ENCODE measurements around the gene GPR87.

Gene GPR87

DNA sequence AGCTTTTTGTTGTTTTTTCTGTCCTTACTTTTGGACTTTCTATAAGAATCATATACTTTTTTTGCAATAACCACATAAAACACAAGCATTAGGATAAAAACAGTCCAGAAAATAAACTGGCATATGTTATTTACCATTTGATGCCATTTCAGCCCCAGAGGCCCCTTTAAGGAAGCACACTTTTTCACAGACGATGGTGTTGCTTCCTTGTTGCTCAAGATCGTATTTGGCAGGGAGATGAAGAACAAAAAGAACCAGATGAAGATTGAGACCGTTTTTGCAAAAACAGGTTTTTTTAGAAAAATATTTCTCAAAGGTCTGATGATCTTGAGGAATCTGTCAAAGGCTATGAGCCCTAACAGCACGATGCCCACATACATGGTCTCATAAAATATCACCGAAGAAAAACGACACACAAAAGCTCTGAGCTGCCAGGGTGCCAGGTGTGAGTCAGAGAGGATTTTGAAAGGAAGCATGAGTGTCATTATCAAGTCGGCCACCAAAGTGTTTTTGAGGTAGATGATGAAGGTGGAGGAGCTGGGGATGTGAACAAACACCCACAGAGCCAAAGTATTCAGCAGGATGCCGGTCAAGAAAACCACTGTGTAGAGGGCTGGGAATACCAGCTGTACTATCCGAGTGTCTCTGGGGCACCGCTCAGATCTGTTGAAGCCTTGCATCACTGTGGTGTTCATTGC is 11.8 kb upstream of the GPR87 start:
- peaks cover 7% of the 10 kb centered on the region for H3K4me1 Mint-ChIP-seq
- no peak overlapping the region for H3K4me3 Mint-ChIP-seq
- CTCF ChIA-PET, result interaction anchor here (0.6 to 3.0 kb wide), 14 partner anchors 15 to 221 kb away, joined by 3 to 19 read pairs (median 4); no protein-coding TSS in a partner anchor
- H3K9me3 Mint-ChIP-seq, result no peaks in the 10 kb centered on the region
- peak; percentile 21 for DNase-seq
- H3K36me3 Mint-ChIP-seq, result no peaks in the 10 kb centered on the region
- peaks cover 8% of the 10 kb centered on the region for H3K27me3 Mint-ChIP-seq
- H3K27ac Mint-ChIP-seq, result no peak overlapping the region

DNA sequence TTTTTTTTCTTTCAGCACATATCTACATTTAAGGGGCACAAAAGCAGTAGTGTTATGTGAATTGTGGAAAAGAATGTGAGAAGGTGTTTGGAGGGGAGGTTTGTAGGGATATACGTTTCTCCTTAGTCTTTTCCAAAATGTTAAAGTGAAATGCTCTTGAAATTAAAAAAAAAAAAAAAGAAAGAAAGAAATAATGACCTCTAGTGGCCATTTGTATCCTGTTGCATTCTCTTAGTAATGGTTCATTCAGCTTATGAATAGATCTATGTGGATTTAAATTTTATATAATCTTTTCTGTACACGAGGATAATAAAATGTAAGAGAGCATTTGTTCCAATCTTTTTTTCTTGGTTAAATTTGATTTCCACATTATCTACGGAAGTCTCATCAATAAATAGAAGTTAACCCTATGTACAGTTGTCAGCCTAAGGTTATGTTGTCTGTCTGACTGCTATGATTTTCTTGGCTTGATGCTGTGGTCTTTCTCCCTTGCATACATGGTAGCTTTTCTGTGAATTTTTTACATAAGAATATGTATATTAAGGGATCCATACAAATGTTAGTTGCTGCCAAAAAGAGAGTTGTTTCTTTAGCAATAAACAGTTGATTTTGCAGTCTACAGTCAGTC is 11.1 kb upstream of the GPR87 start:
- no peaks in the 10 kb centered on the region for H3K9me3 Mint-ChIP-seq
- H3K27me3 Mint-ChIP-seq, result peaks cover 8% of the 10 kb centered on the region
- H3K4me3 Mint-ChIP-seq, result no peak overlapping the region
- DNase-seq, result no peak
- peaks cover 7% of the 10 kb centered on the region for H3K4me1 Mint-ChIP-seq
- no peaks in the 10 kb centered on the region for H3K36me3 Mint-ChIP-seq
- no peak overlapping the region for H3K27ac Mint-ChIP-seq
- CTCF ChIA-PET, result interaction anchor here (0.6 to 3.0 kb wide), 18 partner anchors 11 to 221 kb away, joined by 3 to 19 read pairs (median 4); partner anchors contain the start of gene GPR87

DNA sequence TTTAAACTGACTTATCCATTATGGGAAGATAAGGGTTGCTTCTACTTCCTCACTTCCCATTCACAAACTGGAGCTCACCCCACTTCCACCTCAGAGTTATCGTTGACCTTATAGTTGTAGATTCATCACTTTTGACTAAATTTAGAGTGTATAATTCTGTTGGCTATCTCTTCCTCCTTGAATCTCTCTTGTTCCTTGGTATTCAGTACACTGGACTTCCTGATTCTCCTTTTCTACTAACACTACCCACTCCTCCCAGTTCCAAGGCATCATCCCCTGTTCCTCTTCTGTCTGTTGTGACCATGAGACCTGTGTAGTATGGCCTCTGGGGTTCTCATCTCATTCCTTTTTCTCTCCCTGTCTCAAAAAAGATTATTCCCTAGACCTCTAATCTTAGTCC is 5.9 kb upstream of the GPR87 start:
- no peak overlapping the region for H3K4me3 Mint-ChIP-seq
- H3K27ac Mint-ChIP-seq, result no peak overlapping the region
- DNase-seq, result no peak
- peaks cover 4% of the 10 kb centered on the region for H3K27me3 Mint-ChIP-seq
- CTCF ChIA-PET, result interaction anchor here (1.3 kb wide), 1 partner anchor 17 kb away, joined by 3 read pairs; no protein-coding TSS in a partner anchor
- no peaks in the 10 kb centered on the region for H3K4me1 Mint-ChIP-seq
- H3K9me3 Mint-ChIP-seq, result no peaks in the 10 kb centered on the region
- H3K36me3 Mint-ChIP-seq, result no peaks in the 10 kb centered on the region

DNA sequence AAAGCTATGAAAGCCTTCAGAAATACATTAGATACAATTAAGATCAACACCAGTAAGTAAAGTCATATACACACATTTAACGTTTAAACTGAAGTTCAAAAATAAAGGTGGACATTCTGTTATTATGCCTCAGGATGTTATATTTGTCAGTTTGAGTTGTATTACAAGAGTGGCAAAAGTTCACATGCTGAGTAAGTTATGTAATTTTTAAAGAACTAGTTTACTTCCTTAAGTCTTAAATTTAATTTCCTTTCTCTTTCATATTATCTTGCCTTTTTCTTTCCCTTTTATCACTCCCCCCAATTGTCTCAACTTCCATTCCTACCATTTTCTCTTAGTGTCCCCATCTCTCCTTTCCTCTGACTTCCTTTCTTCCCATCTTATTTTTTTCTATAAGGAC is 4.9 kb upstream of the GPR87 start:
- H3K9me3 Mint-ChIP-seq, result no peaks in the 10 kb centered on the region
- H3K36me3 Mint-ChIP-seq, result no peaks in the 10 kb centered on the region
- H3K27ac Mint-ChIP-seq, result no peak overlapping the region
- H3K27me3 Mint-ChIP-seq, result peaks cover 4% of the 10 kb centered on the region
- H3K4me3 Mint-ChIP-seq, result no peak overlapping the region
- no peak for DNase-seq
- CTCF ChIA-PET, result interaction anchor here (1.3 kb wide), 1 partner anchor 16 kb away, joined by 3 read pairs; no protein-coding TSS in a partner anchor
- peaks cover 3% of the 10 kb centered on the region for H3K4me1 Mint-ChIP-seq

DNA sequence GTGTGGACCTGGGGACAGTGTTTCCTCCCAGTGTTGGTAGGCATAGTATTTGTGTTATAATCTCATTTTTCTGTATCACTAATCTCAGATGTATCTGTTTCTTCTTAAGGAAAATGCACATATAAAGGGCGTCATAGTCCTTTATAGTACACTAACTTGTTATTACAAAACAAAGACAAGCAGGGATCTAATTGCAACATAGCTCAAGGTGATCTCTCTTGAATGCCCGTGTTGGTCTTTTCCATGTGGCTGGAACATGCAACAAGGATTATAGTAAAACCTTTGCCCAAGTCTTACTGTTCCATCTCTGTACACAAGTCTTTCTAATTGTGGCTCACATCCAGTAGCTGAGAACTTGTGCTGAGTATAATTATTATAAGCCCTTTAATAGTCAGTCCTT is 3.5 kb upstream of the GPR87 start:
- H3K36me3 Mint-ChIP-seq, result no peaks in the 10 kb centered on the region
- H3K9me3 Mint-ChIP-seq, result no peaks in the 10 kb centered on the region
- peaks cover 6% of the 10 kb centered on the region for H3K4me1 Mint-ChIP-seq
- DNase-seq, result no peak
- peaks cover 4% of the 10 kb centered on the region for H3K27me3 Mint-ChIP-seq
- CTCF ChIA-PET, result no interaction called here
- H3K27ac Mint-ChIP-seq, result no peak overlapping the region
- H3K4me3 Mint-ChIP-seq, result no peak overlapping the region

DNA sequence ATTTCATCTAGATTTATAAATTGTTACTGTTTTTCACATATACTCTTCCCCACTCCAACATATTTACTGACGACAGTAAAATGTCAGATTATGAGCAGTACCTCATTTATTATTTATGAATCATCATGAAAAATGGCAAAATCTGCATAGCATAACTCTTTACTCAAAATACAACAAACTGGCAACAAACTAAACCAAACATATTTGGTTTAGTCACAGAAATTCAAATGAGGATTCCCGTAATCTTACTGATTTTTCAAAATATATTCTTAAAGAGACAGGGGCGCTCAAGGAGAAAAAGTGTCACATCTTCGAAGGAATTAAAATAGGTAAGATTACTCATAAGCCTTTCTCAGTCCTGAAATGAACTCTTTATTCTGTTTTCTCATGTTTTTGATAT is 3.0 kb upstream of the GPR87 start:
- Mint-ChIP-seq H3K27me3 (peaks cover 4% of the 10 kb centered on the region), H3K27ac (no peak overlapping the region), H3K4me1 (peaks cover 6% of the 10 kb centered on the region), H3K4me3 (no peak overlapping the region), H3K36me3 (no peaks in the 10 kb centered on the region), H3K9me3 (no peaks in the 10 kb centered on the region)
- no peak for DNase-seq
- CTCF ChIA-PET, result no interaction called here

DNA sequence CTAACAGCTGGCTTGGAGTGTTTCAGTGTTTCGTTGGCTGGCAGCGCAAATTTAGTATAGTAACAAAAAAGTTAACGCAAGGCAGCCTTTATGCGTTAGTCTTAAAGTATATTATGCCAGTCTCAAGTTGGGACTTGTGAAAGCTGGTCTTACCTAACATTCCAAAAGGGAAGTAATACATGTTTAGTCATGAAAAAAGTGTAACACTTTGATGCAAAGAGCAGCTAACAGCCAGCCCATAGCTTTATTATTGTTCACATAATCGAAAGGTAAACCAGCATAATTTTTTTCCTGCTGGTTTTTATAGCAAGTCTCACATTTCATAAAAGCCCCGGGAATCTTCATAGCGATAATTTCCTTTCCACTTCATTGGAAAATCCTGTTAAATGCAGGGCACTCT is 2.4 kb upstream of the GPR87 start:
- H3K4me1 Mint-ChIP-seq, result peaks cover 6% of the 10 kb centered on the region
- DNase-seq, result no peak
- no peak overlapping the region for H3K4me3 Mint-ChIP-seq
- H3K9me3 Mint-ChIP-seq, result no peaks in the 10 kb centered on the region
- no peaks in the 10 kb centered on the region for H3K36me3 Mint-ChIP-seq
- H3K27ac Mint-ChIP-seq, result no peak overlapping the region
- H3K27me3 Mint-ChIP-seq, result peaks cover under 1% of the 10 kb centered on the region
- CTCF ChIA-PET, result no interaction called here

DNA sequence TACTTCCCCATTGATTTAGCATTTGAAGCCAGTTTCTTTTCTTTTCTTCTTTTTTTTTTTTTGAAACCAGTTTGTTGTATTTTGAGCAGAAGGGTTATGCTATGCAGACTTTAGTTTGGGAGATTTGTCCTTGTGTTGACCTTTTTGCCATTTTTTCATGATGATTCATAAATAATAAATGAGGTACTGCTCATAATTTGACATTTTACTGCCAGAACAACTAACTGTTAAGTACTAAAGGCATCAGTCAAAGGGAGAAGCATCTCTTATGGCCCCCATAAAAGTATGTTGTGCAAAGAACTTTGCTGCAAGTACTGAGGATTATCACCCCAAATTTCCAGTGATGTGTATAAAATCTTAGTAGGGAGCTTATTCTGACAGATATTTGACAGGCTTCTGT is 1.7 kb upstream of the GPR87 start:
- CTCF ChIA-PET, result no interaction called here

DNA sequence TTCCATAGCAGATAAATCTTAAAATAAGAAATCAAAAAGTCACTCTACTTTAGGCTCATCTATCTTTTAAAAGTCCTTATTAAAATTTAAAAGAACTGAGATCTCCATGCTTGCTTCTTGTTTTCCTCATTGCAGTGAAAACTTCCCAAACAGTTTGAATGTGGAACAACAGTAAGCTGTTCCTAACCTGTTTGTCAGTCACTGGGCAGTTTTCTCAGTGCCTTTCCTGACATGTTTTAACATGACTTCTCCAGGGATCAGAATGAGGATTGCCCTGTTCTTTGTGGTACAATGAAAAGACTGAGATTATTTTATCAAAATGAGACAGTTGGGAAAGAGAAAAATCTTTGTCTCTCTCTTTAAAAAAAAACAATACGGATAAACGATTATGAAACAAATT is 774 bp downstream of the GPR87 start:
- DNase-seq, result no peak
- Mint-ChIP-seq H3K27me3 (no peaks in the 10 kb centered on the region), H3K4me3 (no peak overlapping the region), H3K9me3 (no peaks in the 10 kb centered on the region), H3K36me3 (no peaks in the 10 kb centered on the region), H3K4me1 (peaks cover 6% of the 10 kb centered on the region), H3K27ac (no peak overlapping the region)
- CTCF ChIA-PET, result interaction anchor here (0.9 to 1.2 kb wide), 2 partner anchors 88 to 109 kb away, joined by 3 to 6 read pairs; no protein-coding TSS in a partner anchor

More for the DNA sequence above, 1.7 kb upstream of the GPR87 start:
- no peaks in the 10 kb centered on the region for H3K9me3 Mint-ChIP-seq
- H3K36me3 Mint-ChIP-seq, result no peaks in the 10 kb centered on the region
- H3K27ac Mint-ChIP-seq, result no peak overlapping the region
- H3K4me3 Mint-ChIP-seq, result no peak overlapping the region
- H3K4me1 Mint-ChIP-seq, result peaks cover 6% of the 10 kb centered on the region
- no peaks in the 10 kb centered on the region for H3K27me3 Mint-ChIP-seq
- DNase-seq, result no peak

DNA sequence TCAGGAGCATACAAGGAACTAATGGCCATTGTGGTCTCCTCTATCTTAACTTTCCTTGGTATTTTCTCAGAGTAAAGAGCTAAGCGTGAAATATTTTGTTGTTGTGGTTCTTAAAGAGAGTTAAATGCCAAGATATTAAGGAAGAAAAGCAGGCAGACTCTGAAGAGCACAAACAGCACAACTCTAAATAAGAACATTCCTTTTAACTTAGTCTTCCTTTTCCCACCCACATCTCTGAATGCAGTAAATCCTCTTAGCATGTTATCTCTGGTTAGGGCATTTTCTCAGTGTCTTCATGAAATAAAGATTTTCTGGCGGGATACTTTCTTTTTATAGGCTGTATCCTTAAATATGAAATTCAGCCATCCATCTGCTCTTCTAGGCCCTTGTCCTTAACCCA is 1.5 kb downstream of the GPR87 start:
- CTCF ChIA-PET, result no interaction called here
- Mint-ChIP-seq H3K4me1 (peaks cover 6% of the 10 kb centered on the region), H3K27me3 (no peaks in the 10 kb centered on the region), H3K36me3 (no peaks in the 10 kb centered on the region), H3K9me3 (no peaks in the 10 kb centered on the region), H3K4me3 (no peak overlapping the region), H3K27ac (no peak overlapping the region)
- DNase-seq, result no peak

DNA sequence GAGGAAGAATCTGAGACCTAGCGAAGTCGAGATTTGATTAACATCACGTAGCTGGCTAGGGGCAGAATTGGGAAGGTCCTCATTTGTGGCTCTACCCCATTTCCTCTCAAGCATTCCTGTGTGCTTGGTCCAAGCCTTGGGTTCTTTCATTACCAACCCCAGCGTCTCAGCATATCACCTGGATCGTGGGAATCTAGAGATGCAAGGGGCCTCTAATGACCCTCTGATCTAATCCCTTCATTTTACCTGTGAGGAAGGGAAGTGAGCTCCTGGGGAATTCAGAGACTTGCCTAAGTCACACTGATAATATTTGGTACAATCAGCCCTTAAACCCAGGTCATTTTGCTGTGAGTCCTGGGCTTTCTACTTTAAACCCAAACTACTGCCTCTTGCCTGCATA is 2.0 kb downstream of the GPR87 start:
- Mint-ChIP-seq H3K9me3 (no peaks in the 10 kb centered on the region), H3K27me3 (no peaks in the 10 kb centered on the region), H3K4me1 (peaks cover 6% of the 10 kb centered on the region), H3K27ac (no peak overlapping the region), H3K36me3 (no peaks in the 10 kb centered on the region), H3K4me3 (no peak overlapping the region)
- DNase-seq, result no peak
- CTCF ChIA-PET, result no interaction called here

DNA sequence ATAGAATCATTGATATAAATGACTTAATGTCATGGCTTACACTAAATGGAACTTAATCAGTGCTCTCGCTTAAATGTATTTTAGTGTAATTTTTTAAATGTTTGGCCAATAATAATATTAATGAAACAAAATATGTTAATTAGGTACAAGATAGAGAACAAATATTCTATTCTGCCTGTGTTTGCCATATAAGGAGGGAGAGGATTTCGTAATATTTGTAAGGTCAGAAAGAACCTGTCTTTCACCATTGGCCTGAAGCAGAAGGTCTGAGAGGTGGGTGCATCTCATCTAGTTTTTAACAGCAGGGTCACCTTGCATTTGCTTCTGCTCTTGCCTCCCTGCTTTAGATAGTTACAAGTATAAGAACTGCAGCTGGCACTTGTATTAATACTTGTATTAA is 2.5 kb downstream of the GPR87 start:
- peaks cover 6% of the 10 kb centered on the region for H3K4me1 Mint-ChIP-seq
- H3K9me3 Mint-ChIP-seq, result no peaks in the 10 kb centered on the region
- no peak overlapping the region for H3K4me3 Mint-ChIP-seq
- no peak for DNase-seq
- H3K27me3 Mint-ChIP-seq, result no peaks in the 10 kb centered on the region
- CTCF ChIA-PET, result no interaction called here
- H3K27ac Mint-ChIP-seq, result no peak overlapping the region
- no peaks in the 10 kb centered on the region for H3K36me3 Mint-ChIP-seq

DNA sequence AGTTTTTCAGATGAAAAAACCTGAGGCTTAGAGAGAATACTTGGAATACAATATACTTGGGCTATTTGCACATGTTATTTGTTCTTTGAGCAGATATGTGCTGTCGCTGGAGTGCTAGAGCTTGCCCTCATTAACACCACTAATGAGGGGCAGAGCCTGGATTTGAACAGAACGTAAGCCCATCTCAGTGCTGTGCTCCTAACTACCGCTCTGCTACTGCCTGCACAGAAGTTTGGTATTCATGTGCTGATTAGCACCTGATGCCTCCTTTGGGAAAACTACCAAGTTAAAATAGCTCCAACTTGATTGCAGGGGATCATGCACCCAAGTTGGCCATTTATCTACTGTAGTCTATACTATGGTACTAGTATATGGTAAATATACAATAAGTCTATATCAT is 3.6 kb downstream of the GPR87 start:
- DNase-seq, result no peak
- peaks cover 6% of the 10 kb centered on the region for H3K4me1 Mint-ChIP-seq
- no peak overlapping the region for H3K4me3 Mint-ChIP-seq
- H3K27ac Mint-ChIP-seq, result no peak overlapping the region
- no peaks in the 10 kb centered on the region for H3K36me3 Mint-ChIP-seq
- CTCF ChIA-PET, result interaction anchor here (1.2 kb wide), 1 partner anchor 15 kb away, joined by 3 read pairs; no protein-coding TSS in a partner anchor
- no peaks in the 10 kb centered on the region for H3K27me3 Mint-ChIP-seq
- no peaks in the 10 kb centered on the region for H3K9me3 Mint-ChIP-seq

DNA sequence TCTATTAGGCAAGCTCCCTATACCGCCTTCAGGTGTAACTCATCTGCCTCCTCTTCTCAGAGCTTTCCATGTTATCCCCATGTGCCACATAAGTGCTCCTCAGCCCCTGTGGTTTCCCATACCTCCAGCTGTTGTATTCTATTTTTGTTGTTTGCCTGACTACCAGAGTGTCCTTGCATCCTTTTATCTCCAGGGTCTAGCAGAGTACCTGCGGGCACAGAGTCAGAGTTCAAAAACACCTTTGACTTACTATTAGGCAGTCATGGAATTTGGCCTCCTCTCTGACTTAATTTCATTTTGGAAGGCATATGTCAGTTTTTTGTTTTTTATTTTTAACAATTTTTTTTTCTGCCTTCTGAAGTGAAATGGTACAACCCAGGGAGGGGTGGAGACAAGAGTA is 7.1 kb downstream of the GPR87 start:
- Mint-ChIP-seq H3K36me3 (no peaks in the 10 kb centered on the region), H3K9me3 (no peaks in the 10 kb centered on the region), H3K4me1 (peaks cover 14% of the 10 kb centered on the region), H3K27me3 (no peaks in the 10 kb centered on the region), H3K27ac (no peak overlapping the region), H3K4me3 (no peak overlapping the region)
- CTCF ChIA-PET, result interaction anchor here (1.5 kb wide), 1 partner anchor 17 kb away, joined by 9 read pairs; no protein-coding TSS in a partner anchor
- no peak for DNase-seq
